Panc1 (cell line): ENCODE results near the gene LRP2. TPM values are rescaled to one million over a fixed set of nuclear protein-coding genes. Genes with fewer than 3 reads are reported as not detected.

Experiments used
- ATAC-seq: fragments of 200-7000 bp; cut with Tn5 transposase; 2 replicates; pipeline ENCODE4 v1.9.1; 2020; ENCODE audit warnings: mild to moderate bottlenecking, moderate library complexity
- BruUV-seq: library from RNA; stranded (reverse); fragments of 400-500 nt; replicated peaks from 2 replicates; lab custom pipeline; 2021; lab: Mats Ljungman, UMichigan
- CTCF ChIA-PET: fragments of 300-600 bp; sonication (Branson Sonifier 250); formaldehyde crosslinking; loops from one replicate; lab custom pipeline; 2022; ENCODE audit warnings: antibody characterized with exemption; lab: Charles Lee
- POLR2A ChIA-PET: fragments of 300-600 bp; sonication (Branson Sonifier 250); formaldehyde crosslinking; loops from one replicate; lab custom pipeline; 2022; ENCODE audit warnings: antibody characterized with exemption; lab: Charles Lee
- DNase-seq: peaks from one replicate; pipeline ENCODE4 v3.0.0-alpha.2; 2010; ENCODE audit warnings: low read depth, low spot score
- H3K27ac ChIP-seq: 2 replicates; pipeline ENCODE4 v1.5.1; 2011; ENCODE audit warnings: mild to moderate bottlenecking, low read length, inconsistent platforms
- H3K27me3 ChIP-seq: fragments of 200-500 bp; sonication (Bioruptor generic); 2 replicates; pipeline ENCODE4 v1.6.0; 2014; ENCODE audit warnings: low read length, inconsistent platforms; ENCODE audit not compliant: control insufficient read depth, insufficient read depth
- H3K36me3 ChIP-seq: fragments of 200-500 bp; sonication (Bioruptor generic); 2 replicates; pipeline ENCODE4 v1.5.1; 2014; ENCODE audit warnings: inconsistent platforms, mild to moderate bottlenecking, low read length, moderate library complexity; ENCODE audit not compliant: control insufficient read depth, insufficient read depth
- H3K4me1 ChIP-seq: 2 replicates; pipeline ENCODE4 v1.5.1; 2011; ENCODE audit warnings: inconsistent platforms, mild to moderate bottlenecking, low read length, moderate library complexity; ENCODE audit not compliant: control insufficient read depth, insufficient read depth
- H3K4me3 ChIP-seq, 2 experiments: 2 replicates each; pipeline ENCODE4 v1.5.1; 2011 to 2012; ENCODE audit warnings: low read depth in 2 of 2, low read length in 2 of 2, mild to moderate bottlenecking in 2 of 2, inconsistent platforms in 1 of 2, moderate library complexity in 1 of 2
- H3K9me3 ChIP-seq: fragments of 200-500 bp; sonication (Bioruptor generic); 2 replicates; pipeline ENCODE4 v1.5.1; 2014; ENCODE audit warnings: low read depth, mild to moderate bottlenecking, inconsistent platforms, low read length, moderate library complexity; ENCODE audit not compliant: control insufficient read depth, insufficient read depth
- POLR2AphosphoS5 ChIP-seq: IDR thresholded peaks from 2 replicates; pipeline ENCODE4 v1.6.1; 2012; ENCODE audit warnings: mild to moderate bottlenecking, low read depth, low read length, moderate library complexity
- REST ChIP-seq, 2 experiments: IDR thresholded peaks; 2 replicates each; pipeline ENCODE4 v1.6.1; 2011 to 2012; ENCODE audit warnings: low read depth in 2 of 2, control low read depth in 1 of 2, low read length in 1 of 2, mild to moderate bottlenecking in 1 of 2, moderate library complexity in 1 of 2; ENCODE audit not compliant: insufficient read depth in 1 of 2
- SIN3A ChIP-seq: IDR thresholded peaks from 2 replicates; pipeline ENCODE4 v1.6.1; 2012; ENCODE audit warnings: low read depth, mild to moderate bottlenecking, low read length, moderate library complexity, borderline replicate concordance; ENCODE audit not compliant: insufficient read depth
- TCF7L2 ChIP-seq: IDR thresholded peaks from 2 replicates; pipeline ENCODE4 v1.6.1; 2011; ENCODE audit warnings: mild to moderate bottlenecking, low read depth, low read length, inconsistent platforms
- in situ Hi-C: cut with HindIII; loops from 2 replicates; pipeline ENCODE4 v1.10.0; 2016; ENCODE audit warnings: low sequenced_read_pairs, low pct_unique_long_range_greater_than_20kb
- intact Hi-C: fragments of 100-400 bp; cut with micrococcal nuclease; formaldehyde crosslinking; loops from one replicate; pipeline ENCODE4 v1.10.0; 2022; ENCODE audit not compliant: unreplicated experiment
- total RNA-seq: library from RNA; stranded (reverse); gene quantifications from one replicate; pipeline ENCODE4 v1.2.1, GENCODE V29; 2021; ENCODE audit not compliant: unreplicated experiment
- TF ChIP-seq, protein P1 (sequence below): fragments of 450-650 bp; IDR thresholded peaks from 2 replicates; pipeline ENCODE4 v1.5.1; 2017; ENCODE audit warnings: mild to moderate bottlenecking

The LRP2 gene
- total RNA-seq, 1 experiment from 2014 or later: 0.10 TPM

DNA sequence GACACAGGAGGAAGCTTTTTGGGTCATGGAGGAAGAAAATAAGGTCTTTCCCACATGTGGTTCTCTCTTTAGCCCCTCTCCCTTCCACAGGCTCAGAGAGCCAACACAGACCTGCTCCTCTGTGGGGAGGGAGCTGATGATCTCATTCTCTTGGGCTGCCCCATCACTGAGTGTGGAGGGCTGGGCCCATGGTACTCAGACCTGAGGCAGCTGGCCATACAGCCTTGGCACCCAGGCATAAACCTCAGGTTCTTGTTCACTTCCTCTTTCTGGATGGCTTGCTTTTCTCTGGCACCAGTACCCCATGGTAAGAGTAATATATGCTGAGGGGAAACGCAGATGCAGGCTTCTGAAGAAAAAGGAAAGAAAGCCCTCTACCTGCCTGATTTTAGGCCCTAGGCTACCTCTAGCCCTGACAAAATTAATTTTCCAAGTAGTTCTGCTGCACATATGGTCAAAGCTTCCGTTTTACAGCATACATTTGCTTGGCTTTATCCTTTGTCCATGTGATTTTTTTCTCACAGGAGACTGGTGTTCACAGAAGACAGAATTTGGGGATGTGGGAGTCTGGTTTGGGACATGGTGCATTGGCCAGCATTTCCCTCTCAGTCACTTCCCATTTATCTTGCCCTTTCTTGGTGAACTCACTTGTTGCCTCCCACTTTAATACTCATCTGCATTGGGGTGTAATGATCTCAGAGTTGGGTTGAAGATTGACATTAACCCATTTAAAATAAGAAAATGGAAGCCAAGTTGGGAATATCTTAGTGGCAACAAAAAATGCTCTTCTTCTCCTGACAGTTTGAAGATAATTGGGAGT lies 281.9 kb downstream of the LRP2 start:
- ChIA-PET CTCF (no interaction called here), POLR2A (no interaction called here)
- Histone ChIP-seq H3K4me1 (no peaks in the 10 kb centered on the region), H3K9me3 (no peaks in the 10 kb centered on the region), H3K4me3 (no peak overlapping the region), H3K36me3 (no peaks in the 10 kb centered on the region), H3K27ac (no peak overlapping the region), H3K27me3 (no peaks in the 10 kb centered on the region)
- DNase-seq: no peak
- intact Hi-C loops (no loop called here), in situ Hi-C loops (no loop called here)
- TF ChIP-seq REST (IDR thresholded peaks at IDR 0.05; ENCODE audit: insufficient read depth in 1 of 2, low read depth in 2 of 2, low read length in 1 of 2): no peak
- TF ChIP-seq, protein P1, sequence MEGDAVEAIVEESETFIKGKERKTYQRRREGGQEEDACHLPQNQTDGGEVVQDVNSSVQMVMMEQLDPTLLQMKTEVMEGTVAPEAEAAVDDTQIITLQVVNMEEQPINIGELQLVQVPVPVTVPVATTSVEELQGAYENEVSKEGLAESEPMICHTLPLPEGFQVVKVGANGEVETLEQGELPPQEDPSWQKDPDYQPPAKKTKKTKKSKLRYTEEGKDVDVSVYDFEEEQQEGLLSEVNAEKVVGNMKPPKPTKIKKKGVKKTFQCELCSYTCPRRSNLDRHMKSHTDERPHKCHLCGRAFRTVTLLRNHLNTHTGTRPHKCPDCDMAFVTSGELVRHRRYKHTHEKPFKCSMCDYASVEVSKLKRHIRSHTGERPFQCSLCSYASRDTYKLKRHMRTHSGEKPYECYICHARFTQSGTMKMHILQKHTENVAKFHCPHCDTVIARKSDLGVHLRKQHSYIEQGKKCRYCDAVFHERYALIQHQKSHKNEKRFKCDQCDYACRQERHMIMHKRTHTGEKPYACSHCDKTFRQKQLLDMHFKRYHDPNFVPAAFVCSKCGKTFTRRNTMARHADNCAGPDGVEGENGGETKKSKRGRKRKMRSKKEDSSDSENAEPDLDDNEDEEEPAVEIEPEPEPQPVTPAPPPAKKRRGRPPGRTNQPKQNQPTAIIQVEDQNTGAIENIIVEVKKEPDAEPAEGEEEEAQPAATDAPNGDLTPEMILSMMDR: no peak
- no peak for TF ChIP-seq SIN3A
- no peak for TF ChIP-seq POLR2AphosphoS5
- TF ChIP-seq TCF7L2: no peak
- no TSS peak for BruUV-seq
- ATAC-seq: no peak

DNA sequence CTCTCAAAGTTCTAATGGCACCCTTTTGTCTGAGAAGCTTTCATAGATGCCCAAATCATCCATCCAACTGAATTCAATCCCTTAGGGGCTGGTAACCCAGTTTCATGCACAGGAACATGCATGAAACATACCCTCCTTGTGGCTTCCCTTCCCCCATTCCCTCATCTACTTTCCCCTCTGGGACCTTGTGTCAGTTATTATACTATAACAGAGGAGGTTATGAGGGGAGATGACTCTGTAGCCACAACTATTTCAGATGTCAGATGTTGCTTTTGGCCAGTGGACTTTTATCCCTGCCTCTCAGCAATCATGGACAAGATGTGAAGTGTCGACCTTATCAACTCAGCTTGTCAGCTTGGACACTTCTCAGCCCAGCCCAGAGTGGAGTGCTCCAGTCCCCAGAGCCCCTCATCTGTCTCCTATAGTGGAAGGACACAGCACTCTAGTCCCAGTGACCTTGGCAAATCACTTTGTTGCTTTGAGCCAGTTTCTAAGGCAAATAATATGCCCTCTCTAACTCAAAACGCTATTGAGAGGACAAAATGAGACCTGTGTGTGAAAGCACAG lies 284.6 kb downstream of the LRP2 start:
- no peaks in the 10 kb centered on the region for H3K36me3 ChIP-seq
- no TSS peak for BruUV-seq
- no peak overlapping the region for H3K27ac ChIP-seq
- no peaks in the 10 kb centered on the region for H3K4me1 ChIP-seq
- H3K27me3 ChIP-seq: no peaks in the 10 kb centered on the region
- ATAC-seq: no peak
- ChIA-PET CTCF (no interaction called here), POLR2A (no interaction called here)
- no peak for DNase-seq
- TF ChIP-seq TCF7L2 (no peak), POLR2AphosphoS5 (no peak), REST (IDR thresholded peaks at IDR 0.05; ENCODE audit: insufficient read depth in 1 of 2, low read depth in 2 of 2, low read length in 1 of 2) (no peak), SIN3A (no peak)
- TF ChIP-seq, protein P1: no peak
- intact Hi-C loops (no loop called here), in situ Hi-C loops (no loop called here)
- no peaks in the 10 kb centered on the region for H3K9me3 ChIP-seq
- H3K4me3 ChIP-seq: no peak overlapping the region
